GM18951 (cell line): ENCODE measurements around the gene ETFDH.
"Not testable (repeated sequence)": the region's sequence is repeated elsewhere in the genome, so short reads cannot be mapped to it uniquely, and the experiment has no call there.

Experiments used
- POLR2A ChIP-seq: IDR thresholded peaks from 4 replicates; pipeline ENCODE4 v1.6.1; 2011; ENCODE audit warnings: mild to moderate bottlenecking; ENCODE audit not compliant: insufficient read length, insufficient read depth; ENCODE audit errors: extremely low read depth
- in situ Hi-C: fragments of 300-500 bp; cut with MboI; formaldehyde crosslinking; loops from one replicate; pipeline ENCODE4 v1.12.0; 2022; ENCODE audit warnings: low sequenced_read_pairs, mixed read lengths, inconsistent platforms; ENCODE audit not compliant: unreplicated experiment

Gene ETFDH

DNA sequence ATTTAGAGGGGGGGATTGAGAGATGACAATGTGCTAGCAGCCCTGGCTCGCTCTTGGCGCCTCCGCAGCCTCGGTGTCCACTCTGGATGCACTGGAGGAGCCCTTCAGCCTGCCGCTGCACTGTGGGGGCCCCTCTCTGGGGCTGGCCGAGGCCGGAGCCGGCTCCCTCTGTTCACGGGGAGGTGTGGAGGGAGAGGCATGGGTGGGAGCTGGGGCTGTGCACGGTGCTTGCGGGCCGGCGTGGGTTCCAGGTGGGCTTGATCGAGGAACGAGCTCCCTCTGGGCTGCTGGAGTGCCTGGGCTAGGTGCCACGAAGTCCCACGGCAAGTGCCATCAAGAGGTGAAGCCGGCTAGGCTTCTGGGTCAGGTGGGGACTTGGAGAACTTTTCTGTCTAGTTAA, 7.3 kb upstream of the ETFDH start:
- no peak for TF ChIP-seq POLR2A
- in situ Hi-C loops, result no loop called here

DNA sequence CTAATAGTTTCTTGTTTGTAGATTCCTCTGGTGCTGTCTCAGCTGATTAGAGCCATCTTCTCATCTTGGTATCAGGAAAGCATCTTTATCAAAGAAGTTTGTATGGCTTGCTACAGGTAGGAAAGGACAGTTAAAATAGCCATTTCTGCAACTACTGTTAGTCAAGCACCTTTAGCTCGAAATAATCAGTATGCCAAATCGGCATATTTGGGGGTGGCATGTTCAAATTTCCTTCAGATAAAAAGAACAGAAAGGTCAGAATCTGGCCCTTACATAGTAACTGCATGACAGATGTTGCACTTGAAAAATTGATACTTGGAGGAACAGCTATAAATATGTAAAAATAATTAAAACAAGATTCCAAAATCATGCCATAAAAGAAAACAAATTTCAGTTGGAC, 5.2 kb upstream of the ETFDH start:
- TF ChIP-seq POLR2A, result no peak
- in situ Hi-C loops, result no loop called here

DNA sequence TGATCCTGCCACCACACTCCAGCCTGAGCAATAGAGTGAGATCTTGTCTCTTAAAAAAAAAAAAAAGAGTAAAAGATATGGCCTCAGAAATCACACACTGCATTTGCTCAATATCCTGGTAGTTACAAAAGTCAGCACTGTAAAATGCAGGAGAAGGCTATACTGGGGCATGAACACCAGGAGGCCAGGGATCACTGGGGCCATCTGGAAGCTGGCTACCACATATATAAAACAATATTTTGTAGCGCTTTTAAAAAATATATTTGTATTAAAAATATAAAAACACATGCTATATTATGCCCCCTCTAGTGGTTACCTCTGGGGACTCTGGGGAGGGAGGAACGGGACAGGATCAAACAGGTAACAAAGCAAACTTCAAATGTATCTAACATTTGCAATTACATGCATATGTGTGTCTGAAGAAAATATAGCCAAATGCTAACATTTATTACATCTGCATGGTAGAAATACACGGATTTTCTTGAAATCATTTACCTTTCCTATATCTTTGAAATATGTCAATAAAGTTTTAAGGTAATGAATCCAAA, 4.4 kb upstream of the ETFDH start:
- in situ Hi-C loops, result no loop called here
- no peak for TF ChIP-seq POLR2A

- in situ Hi-C loops, result no loop called here
- TF ChIP-seq POLR2A, result no peak
Measured at GRCh38 chr4:158669310-158669709, 2.8 kb upstream of the ETFDH start.

GRCh38 chr4:158670975-158671664, 976 bp upstream of the ETFDH start:
- no peak for TF ChIP-seq POLR2A
- in situ Hi-C loops, result no loop called here

DNA sequence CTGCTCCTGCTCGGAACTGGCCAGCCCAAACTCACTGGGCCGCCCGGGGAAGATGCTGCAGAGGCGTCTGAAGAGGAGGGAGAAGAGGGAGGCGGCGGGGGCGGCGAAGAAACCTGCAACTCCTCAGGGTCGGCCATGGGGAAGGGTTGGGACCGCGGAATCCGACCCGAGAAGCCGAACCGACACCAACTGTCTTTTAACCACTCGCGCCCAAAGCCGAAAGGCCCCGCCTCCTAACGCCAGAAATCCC, 506 bp upstream of the ETFDH start, which contains the start of gene C4orf46:
TSS of gene C4orf46 (minus strand) at position 223 of the 250 bp plus-strand sequence. CDS start at position 137, 86 bp downstream.
- in situ Hi-C loops, result no loop called here
- TF ChIP-seq POLR2A, result peak; percentile 16

- no peak for TF ChIP-seq POLR2A
- in situ Hi-C loops, result no loop called here
Measured at GRCh38 chr4:158673633-158674032, 1.5 kb downstream of the ETFDH start.

GRCh38 chr4:158676076-158676475, 4.0 kb downstream of the ETFDH start:
- no peak for TF ChIP-seq POLR2A
- in situ Hi-C loops, result no loop called here

GRCh38 chr4:158678767-158679166, 6.7 kb downstream of the ETFDH start:
- no peak for TF ChIP-seq POLR2A
- in situ Hi-C loops, result no loop called here

DNA sequence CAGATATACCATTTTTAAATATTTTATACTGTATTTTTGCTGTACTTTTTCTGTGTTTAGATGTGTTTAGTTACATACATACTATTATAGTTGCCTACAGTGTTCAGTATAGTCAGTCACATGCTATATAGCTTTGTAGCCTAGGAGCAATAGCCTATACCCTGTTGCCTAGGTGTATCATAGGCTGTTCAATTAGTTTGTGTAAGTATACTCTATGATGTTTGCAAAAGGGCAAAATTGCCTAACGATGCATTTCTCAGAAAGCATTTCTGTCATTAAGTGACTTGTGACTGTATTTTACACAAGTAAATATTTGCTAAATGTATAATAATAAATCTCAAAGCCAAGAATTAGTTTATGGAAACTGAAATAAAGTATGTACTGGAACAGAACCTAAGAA, 9.5 kb downstream of the ETFDH start:
- no peak for TF ChIP-seq POLR2A
- in situ Hi-C loops, result no loop called here

- in situ Hi-C loops, result no loop called here
- TF ChIP-seq POLR2A, result no peak
Measured at GRCh38 chr4:158682066-158682465, 10.0 kb downstream of the ETFDH start.

DNA sequence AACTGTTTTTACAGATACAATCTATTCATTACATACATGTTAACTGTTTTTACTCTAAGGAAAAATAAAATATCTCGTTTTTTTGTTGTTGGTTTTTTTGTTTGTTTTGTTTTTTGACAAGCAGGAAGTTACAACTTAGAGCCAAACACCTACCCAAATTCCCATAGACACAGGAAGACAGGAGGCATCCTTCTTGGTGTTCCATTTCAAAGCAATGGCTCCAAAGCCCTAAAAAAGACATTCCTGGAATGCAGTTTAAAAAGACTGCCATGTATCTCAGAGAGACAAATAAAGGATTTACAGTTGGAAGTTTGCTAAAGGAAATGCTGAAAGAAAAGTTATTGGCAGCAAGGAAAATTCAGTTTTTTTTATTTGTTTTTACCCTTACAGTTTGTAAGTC, 16.7 kb downstream of the ETFDH start:
- in situ Hi-C loops, result no loop called here
- no peak for TF ChIP-seq POLR2A

DNA sequence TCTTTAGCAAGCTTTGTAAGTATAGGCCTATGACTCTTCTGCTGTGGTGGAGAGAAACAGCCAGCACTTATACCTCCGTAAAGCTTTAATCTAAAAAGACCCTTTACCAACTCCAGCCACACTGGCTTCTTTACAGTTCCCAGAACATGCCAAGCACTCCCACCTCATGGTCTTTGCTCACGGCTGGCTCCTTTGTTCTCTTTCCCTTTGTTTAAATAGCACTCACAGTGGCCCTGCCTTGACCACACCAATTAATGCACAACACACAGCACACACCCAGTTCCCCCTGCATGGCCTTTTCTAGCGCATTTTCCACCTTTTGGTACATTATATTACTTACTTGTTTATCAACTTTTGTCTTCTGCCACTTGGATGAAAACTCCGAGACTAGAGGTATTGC, 32.2 kb downstream of the ETFDH start:
- in situ Hi-C loops, result no loop called here
- TF ChIP-seq POLR2A, result no peak

DNA sequence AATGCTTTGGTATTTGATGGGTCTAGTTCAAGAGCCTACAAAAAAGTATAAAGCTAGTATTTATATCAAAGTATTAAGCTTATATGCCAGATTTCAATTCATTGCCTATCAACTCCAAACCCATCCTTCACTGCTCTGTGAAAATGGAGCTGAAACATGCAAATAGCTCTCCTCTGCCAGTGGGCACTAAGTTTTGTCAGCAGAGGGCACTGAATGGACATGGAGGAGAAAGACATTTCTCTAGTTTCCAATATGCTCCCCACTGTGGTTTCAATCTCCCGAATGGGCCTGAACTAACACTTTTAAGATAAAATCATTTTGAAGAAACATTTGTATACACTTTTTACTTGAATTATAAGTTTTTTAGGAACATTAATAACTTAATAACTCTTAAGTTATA, 38.7 kb downstream of the ETFDH start:
- in situ Hi-C loops, result no loop called here
- no peak for TF ChIP-seq POLR2A

GRCh38 chr4:158712622-158713021, 40.5 kb downstream of the ETFDH start:
- in situ Hi-C loops, result not testable (repeated sequence)
